H54 (cell line): Measurements from ENCODE around the gene AGFG2.

ENCODE experiments used
- DNase-seq: peaks from one replicate; pipeline ENCODE4 v3.0.0; 2011; ENCODE audit warnings: low spot score, mixed read lengths; ENCODE audit not compliant: insufficient read length
- FAIRE-seq: peaks from 3 replicates; lab custom pipeline; 2011; peaks lifted over from hg19 to GRCh38; lab: Jason Lieb, UNC
- POLR2A ChIP-seq: IDR thresholded peaks from 2 replicates; pipeline ENCODE4 v1.6.1; 2011; ENCODE audit warnings: low read depth, mild to moderate bottlenecking, low read length

AGFG2 gene

DNA sequence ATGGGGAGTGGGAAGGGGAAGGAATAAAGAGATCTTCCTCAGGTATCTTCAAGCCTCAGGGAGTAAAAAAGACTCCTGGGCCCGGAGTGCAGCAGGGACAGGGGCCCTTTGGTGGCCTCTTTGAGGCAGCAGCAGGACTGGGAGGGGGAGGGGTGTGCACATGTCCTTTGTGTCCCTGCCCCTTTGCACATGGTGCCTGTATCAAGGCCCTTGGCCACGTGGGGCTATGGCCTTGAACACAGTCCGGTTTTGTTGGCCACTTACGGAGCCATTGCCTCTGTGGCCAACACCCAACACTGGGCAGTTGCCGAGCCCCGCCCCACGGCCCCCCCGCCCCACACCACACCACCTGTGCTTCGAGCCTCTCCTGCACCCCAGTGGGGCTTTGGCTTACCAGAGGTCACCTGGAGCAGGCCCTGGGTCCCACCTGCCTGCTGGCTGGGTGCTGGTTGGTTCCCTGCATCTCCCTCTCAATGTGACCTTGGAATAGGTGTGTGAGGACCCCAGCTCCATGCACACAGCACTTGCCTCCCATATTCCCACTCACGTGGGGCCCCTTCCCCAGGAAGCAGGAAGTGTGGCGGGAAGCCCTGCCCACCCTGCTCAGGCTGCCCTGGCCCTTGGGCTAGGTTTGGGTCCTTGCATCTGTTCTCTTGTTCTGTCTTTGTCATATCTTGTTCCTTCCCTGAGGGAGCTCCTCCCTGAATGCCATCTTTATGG is 29.3 kb downstream of the AGFG2 start:
- no peak for TF ChIP-seq POLR2A
- FAIRE-seq (no peak), DNase-seq (no peak)

DNA sequence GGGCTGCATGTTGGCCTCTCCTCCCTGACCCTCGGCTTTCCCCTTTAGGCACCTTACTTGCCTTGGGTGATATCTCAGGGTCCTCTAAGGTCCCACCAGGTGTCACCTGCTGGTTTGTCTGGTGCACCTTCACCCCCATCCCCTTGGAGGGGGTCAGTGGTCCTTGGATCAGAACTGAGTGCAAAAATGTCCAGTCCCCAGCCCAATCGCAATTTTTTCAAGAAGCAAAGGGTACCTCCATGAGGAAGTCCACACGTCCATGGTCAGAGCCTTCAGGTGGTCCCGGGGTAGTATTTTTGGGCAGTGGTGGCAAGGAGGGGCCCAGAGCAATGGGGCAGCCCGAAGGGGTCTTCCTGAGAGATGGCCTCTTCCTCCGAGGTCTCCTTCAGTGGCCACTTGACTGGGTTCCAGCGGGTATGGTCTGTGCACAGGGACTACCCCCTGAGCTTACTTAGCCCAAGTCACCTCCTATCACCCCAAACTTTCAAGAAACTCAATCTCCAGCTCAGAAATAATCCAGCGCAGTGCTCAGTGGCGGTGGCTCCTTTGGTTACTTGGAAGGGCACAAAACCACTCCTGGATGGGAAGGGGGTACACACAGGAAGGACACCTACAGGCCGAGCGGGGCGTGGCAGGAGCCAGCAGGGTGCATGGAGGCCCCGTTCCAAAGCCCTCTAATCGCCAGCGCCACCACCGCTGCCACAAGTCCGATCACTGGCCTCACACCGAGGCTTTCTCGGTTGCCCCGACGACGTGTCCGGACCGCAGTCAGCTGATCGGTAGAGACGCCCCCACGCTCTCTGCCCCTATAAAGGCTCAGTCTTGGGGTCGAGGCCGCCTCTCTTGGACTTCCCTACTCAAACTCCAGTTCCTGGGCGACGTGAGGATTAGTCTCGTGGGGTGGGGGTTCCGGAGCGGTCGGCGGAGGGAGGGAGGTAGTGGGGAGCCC is 30.2 kb downstream of the AGFG2 start:
- DNase-seq: no peak
- FAIRE-seq: no peak
- no peak for TF ChIP-seq POLR2A

DNA sequence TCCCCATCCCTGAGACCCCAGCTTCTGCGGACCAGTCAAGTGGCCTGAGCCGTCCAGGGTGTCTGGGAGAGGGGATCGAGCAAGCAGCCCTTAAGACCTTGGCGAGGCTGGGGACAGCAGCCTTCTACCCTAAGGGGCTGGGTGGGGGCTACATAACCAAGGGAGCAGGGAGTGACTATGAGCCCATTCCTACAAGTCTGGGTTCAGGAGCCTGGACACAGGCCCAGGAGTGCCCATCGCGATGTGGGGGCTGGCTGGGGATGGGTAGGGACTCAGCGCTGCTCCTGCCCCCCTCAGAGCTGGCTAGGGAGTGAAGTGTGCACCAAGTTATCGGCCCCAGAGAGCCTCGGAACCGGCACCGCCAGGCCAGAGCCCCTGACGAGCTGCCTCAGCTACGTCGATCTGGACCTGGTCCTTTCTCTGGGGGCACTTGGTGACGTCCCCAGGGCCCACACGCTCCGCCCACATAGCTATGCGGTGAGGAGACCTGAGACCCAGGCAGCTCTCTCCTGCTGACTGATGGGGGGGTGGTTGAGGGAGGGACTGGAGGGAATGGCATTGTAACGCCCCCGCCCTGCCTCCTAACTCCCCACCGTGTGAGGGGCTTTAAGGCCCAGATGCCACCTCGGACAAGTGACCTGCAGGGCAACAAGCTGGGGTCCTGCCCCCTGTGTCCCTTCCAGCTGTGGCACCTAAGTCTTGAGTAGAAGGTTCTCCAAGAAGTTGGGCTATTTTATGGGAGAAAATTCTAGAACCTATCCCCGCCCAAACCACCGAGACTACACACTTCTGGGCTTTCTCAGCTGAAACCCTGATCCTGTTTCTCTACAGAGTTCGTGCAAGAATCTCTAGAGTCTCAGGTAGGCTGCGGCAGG is 32.2 kb downstream of the AGFG2 start:
- no peak for TF ChIP-seq POLR2A
- no peak for FAIRE-seq

DNA sequence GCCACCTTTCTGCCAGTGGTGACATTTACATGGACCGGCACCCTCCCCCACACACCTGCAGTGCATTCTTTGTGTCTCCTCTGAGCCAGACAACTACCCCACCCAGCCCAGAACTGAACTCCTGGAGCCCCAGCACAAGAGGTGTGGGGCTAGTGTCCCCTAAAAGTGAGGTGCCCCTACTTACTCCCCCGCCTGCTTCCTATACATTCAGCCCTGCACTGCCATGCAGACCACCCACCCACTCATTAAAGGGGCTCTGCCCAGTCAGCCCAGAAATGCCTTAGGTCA is 32.8 kb downstream of the AGFG2 start:
- DNase-seq (no peak), FAIRE-seq (no peak)

More for the DNA sequence above, 32.2 kb downstream of the AGFG2 start:
- DNase-seq: no peak

DNA sequence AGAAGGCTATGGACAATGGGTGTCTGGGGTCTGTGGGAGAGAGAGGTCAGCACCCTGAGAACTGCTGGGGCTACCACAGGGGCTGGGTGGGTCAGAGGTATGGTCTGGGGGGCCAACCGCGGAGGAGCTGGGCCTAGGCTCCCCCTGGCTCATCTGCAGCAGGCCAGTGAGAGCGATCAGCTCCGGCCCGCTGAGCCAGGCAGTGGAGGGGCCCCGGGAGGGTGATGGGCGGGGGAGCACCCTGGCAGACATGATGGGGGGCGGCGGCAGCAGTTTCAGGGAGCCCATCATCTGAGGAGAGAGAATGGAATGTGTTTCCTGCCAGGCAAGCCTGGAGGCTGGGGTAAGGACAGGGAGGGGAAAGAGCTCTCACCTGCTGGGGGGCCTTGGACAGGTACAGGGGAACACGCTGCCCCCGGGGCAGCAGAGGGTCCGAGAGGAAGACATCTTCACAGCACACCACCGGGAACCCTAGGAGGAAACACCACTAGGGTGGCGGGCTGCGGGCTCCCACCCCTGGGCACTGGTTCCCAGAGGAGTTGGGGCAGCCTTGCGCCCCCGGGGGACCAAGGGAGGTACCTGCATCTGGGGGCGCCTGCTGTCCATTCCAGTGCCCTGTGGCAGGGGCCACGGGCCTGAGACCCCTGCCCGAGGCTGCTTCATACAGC is 33.4 kb downstream of the AGFG2 start:
- DNase-seq (no peak), FAIRE-seq (no peak)
- no peak for TF ChIP-seq POLR2A

More for the DNA sequence above, 32.8 kb downstream of the AGFG2 start:
- no peak for TF ChIP-seq POLR2A

DNA sequence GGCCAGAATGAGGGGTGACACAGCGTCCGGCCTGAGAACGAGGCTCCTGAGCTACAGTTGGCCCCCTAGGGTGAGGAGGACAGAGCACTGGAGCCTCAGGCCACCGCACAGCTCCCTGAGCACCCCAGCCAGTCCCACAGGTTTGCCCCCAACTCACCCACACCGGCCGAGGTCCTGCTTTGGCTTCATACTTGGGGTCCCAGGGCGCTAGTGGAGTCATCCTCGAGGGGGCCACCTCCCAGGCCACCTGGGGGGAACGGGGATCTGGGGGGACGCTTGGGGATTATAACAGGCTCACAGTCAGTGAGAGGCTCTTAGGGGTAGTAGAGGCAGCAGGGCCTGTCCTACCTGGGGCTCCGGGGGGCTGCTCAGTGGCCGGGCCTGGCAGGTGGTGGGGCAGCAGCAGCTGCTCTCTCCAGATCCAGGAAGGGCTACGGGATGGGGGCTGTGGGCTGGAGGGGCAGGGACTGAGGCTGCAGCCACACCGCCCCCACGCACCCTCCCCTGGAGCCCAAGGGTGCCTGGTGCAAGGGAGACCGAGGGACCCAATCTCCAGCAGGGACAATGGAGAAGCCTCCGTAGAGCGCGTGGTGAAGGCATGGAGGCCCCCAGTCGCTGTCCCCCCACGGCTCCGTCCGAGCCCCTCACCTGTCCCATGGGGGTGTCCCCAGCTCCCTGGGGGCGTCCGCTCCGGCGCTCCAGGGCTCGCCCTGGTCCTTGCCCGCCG is 34.1 kb downstream of the AGFG2 start:
- no peak for TF ChIP-seq POLR2A
- FAIRE-seq (no peak), DNase-seq (no peak)

DNA sequence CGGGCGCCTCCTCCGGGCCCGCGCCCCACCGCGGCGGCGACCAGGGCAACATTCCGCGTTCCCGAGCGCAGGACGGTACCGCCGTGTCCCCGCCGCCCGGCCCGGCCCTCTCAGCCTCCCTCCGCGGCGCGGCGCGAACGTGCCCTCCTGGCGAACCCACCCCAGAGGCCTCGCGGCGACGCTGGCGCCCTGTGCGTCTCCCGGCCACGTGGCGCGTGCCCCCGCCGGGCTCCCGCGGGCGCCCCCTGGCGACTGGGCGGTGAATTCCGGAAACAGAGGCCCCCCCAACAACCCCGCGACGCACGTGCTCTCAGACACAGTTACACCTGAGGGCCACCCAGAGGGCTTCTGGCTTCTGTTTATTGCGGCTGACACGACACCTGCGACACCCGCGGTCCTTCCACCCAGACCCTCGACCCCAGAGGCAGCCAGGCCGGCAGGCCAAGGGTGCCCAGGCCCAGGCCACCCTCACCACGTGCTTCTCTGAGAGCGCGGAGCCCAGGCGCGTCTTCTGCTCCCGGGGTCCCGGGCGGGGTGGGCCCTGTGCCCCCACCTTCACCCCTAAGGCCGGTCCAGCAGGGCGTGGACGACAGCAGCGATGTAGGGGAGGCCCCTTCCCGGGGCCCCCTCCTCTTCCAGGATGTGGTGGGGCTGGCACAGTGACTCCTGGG is 34.8 kb downstream of the AGFG2 start, which contains the start of gene SAP25:
TSS of gene SAP25 (minus strand) at position 210 of the 671 bp plus-strand sequence. CDS start at position 52, 158 bp downstream.
- DNase-seq (no peak), FAIRE-seq (no peak)
- TF ChIP-seq POLR2A: no peak

DNA sequence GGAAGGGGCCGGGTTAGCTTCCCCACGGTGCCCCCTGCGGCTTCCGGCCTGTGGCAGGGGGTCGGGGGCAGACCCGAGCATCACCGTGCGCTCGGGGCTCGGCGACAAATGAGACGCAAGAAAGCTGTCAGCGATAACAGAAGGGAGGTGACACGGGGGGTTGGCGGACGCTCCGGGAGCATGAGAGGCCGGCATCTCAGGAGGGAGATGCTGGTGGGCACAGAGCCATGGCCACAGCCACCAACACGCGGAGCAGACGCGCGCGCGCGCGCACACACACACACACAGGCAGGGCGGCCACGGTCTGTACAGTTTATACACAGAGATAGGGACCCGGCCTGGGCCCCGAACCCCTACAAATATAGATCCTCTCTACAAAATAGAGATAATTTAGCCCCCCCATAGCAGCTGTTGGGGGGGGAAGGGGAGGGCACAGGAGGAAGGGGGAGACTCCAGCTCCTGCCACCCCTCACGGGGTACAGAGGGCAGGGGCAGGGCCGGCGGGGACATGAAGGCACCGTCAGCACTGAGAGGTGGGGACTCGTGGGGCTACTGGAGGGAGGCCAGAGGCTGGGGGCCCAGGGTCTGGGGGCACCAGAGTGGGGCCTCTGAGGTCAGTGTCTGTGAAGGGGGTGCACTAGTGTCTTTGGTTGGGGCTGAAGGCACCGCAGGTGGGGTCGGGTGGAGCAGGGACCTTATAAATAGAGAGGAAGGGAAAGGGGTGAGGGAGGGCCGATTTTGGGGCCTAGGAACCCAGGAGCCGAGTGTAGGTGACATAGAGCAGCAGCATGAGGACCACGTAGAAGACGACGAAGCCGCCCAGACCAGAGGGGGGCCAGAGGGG is 35.6 kb downstream of the AGFG2 start:
- no peak for TF ChIP-seq POLR2A
- FAIRE-seq: no peak
- DNase-seq: no peak

DNA sequence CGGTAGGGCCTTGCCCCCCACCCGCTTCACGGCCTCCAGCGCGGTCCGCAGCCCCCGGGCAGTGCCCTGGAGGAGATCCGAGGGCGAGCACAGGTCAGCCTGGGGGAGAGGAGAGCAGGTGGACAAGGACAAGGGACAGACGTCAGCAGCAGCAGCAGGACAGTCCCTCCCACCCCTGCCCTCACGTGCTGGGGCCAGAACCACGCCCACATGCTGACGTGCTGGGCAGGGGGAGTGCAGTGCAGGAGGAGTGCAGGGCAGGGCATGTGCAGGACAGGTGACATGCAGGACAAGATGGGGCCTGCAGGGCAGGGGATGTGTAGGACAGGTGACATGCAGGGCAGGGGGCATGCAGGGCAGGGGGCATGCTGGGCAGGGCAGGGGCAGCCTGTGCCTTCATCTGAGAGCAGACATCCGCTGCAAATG is 36.2 kb downstream of the AGFG2 start:
- no peak for DNase-seq
- FAIRE-seq: no peak
- no peak for TF ChIP-seq POLR2A

DNA sequence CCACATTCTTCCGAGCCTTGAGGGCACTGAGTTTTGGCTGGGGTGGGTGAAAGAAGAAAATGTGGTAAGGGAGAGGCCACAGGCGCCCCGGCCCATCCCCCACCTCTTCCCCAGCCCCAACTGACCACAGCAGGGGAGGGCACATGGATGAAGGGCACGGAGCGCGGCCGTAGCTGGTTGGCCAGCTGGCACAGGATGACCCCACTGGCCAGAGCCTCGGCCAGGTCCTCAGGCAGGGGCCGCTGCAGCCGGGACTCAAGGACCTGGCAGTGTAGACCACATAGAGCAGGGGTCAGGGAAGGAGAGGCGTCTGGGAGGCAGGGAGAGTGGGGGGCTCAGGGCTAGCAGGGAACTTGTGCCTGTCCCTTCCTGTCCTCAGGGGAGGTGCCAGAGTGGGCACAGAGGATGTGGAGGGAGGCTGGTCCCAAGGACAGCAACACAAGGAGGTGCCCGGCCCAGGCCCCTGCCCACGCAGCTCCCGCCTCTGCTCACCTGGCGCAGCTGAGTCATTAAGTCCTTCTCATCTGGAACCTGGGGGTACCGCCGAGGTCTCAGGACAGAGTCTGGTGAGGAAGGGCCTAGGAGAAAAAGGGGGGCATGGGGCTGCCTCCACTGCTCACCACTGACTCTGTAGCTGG is 36.9 kb downstream of the AGFG2 start:
- FAIRE-seq (no peak), DNase-seq (no peak)
- TF ChIP-seq POLR2A: no peak

DNA sequence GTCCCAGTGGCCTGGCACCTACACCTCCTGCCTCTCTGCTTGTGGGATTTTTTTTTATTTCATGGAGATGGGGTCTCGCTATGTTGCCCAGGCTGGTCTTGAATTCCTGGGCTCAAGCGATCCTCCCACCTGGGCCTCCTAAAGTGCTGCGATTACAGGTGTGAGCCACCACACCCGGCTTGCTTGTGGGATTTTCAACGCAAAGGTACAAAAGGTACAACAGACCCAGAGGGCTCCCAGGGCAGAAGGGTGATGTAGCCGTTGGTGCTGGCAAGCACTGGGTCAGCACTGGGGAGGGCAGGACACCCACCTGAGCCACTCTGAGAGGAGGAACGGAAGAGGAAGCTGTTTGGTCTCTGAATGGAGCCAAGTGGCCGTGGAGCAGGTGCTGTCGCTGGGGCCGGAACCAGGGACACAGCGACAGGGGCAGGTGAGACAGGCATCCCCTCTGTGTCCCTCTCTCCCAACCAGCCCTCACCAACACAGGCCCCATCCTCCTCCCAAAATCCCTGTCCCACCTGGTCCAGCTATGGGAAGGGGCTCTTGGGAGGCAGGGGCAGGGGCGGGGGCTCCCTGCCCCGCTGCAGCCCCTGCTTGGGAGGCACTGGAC is 37.5 kb downstream of the AGFG2 start:
- FAIRE-seq: no peak
- TF ChIP-seq POLR2A: no peak
- DNase-seq: no peak
